GM12878 (cell line): ENCODE measurements around the gene NPHP3. TPM values are rescaled to one million over a fixed set of nuclear protein-coding genes. Genes with fewer than 3 reads are reported as not detected.
"Not testable (repeated sequence)": the region's sequence is repeated elsewhere in the genome, so short reads cannot be mapped to it uniquely, and the experiment has no call there.

Experiments
- ATAC-seq: fragments of 200-7000 bp; cut with Tn5 transposase; 3 replicates; pipeline ENCODE4 v1.9.1; 2020; ENCODE audit warnings: mild to moderate bottlenecking, moderate library complexity
- BruUV-seq: library from RNA; stranded (reverse); fragments of 400-500 nt; replicated peaks from 2 replicates; lab custom pipeline; 2021; lab: Mats Ljungman, UMichigan
- CTCF ChIA-PET: fragments of 300-600 bp; sonication (Branson Sonifier 250); formaldehyde crosslinking; extraction: SDS; loops from one replicate; lab custom pipeline; 2021; ENCODE audit warnings: inconsistent platforms; lab: Yijun Ruan, JAX
- POLR2A ChIA-PET: fragments of 350-600 bp; formaldehyde crosslinking; extraction: SDS; loops from one replicate; lab custom pipeline; 2021; ENCODE audit warnings: inconsistent platforms; lab: Charles Lee
- RAD21 ChIA-PET: fragments of 300-600 bp; sonication (Branson Sonifier 250); formaldehyde crosslinking; loops from one replicate; lab custom pipeline; 2023; ENCODE audit warnings: antibody characterized with exemption; ENCODE audit not compliant: unreplicated experiment; lab: Charles Lee
- SMC1A ChIA-PET: fragments of 300-600 bp; sonication (Branson Sonifier 250); formaldehyde crosslinking; loops from one replicate; lab custom pipeline; 2023; ENCODE audit not compliant: unreplicated experiment, uncharacterized antibody; lab: Charles Lee
- DNase-seq: peaks from one replicate; pipeline ENCODE4 v3.0.0-alpha.2; 2011; ENCODE audit warnings: low read depth, low spot score
- FAIRE-seq: peaks from 3 replicates; lab custom pipeline; 2011; peaks lifted over from hg19 to GRCh38; lab: Jason Lieb, UNC
- H2AFZ ChIP-seq: 2 replicates; pipeline ENCODE4 v1.6.0; 2011; ENCODE audit warnings: low read depth, low read length, control low read depth; ENCODE audit not compliant: control insufficient read depth
- H3K27ac ChIP-seq: 2 replicates; pipeline ENCODE4 v1.5.1; 2011; ENCODE audit warnings: control low read depth; ENCODE audit not compliant: control insufficient read depth, insufficient read depth
- H3K27me3 ChIP-seq, 2 experiments: replicated peaks in 1 of 2; 2 replicates each; pipeline versions ENCODE4 v1.6.0 to v1.6.1; 2011; ENCODE audit warnings: low read length in 1 of 2; ENCODE audit not compliant: control insufficient read depth in 2 of 2, insufficient read depth in 2 of 2
- H3K36me3 ChIP-seq, 2 experiments: 2 replicates each; pipeline ENCODE4 v1.5.1; 2011; ENCODE audit warnings: low read length in 1 of 2; ENCODE audit not compliant: control insufficient read depth in 2 of 2, insufficient read depth in 2 of 2
- H3K4me1 ChIP-seq: 2 replicates; pipeline ENCODE4 v1.6.1; 2011; ENCODE audit warnings: mild to moderate bottlenecking, low read length, moderate library complexity, mixed read lengths; ENCODE audit not compliant: control insufficient read depth, insufficient read depth
- H3K4me2 ChIP-seq: 2 replicates; pipeline ENCODE4 v1.6.0; 2011; ENCODE audit warnings: control low read depth; ENCODE audit not compliant: control insufficient read depth, insufficient read depth
- H3K4me3 ChIP-seq: fragments of 200-600 bp; sonication (generic); 2 replicates; pipeline ENCODE4 v1.5.1; 2016
- H3K79me2 ChIP-seq: 2 replicates; pipeline ENCODE4 v1.6.0; 2011; ENCODE audit warnings: low read length; ENCODE audit not compliant: control insufficient read depth, insufficient read depth
- H3K9ac ChIP-seq: 2 replicates; pipeline ENCODE4 v1.8.0; 2011; ENCODE audit warnings: low read length, control low read depth, mixed read lengths; ENCODE audit not compliant: control insufficient read depth, insufficient read depth
- H3K9me3 ChIP-seq: replicated peaks from 3 replicates; pipeline ENCODE4 v1.5.1; 2011; ENCODE audit warnings: mild to moderate bottlenecking, low read length; ENCODE audit not compliant: control insufficient read depth, insufficient read depth
- H4K20me1 ChIP-seq: 2 replicates; pipeline ENCODE4 v1.6.0; 2011; ENCODE audit not compliant: control insufficient read depth, insufficient read depth
- FOS ChIP-seq: IDR thresholded peaks from 3 replicates; pipeline ENCODE4 v1.6.1; 2011; ENCODE audit warnings: borderline replicate concordance; ENCODE audit not compliant: insufficient read length; ENCODE audit errors: extremely low read depth
- FOXK2 ChIP-seq: fragments of 450-650 bp; IDR thresholded peaks from 2 replicates; pipeline ENCODE4 v1.6.1; 2017; ENCODE audit warnings: mild to moderate bottlenecking, moderate library complexity
- IKZF1 ChIP-seq: fragments of 450-650 bp; conservative IDR thresholded peaks from 2 replicates; pipeline ENCODE4 v1.6.1; 2017; ENCODE audit warnings: antibody characterized with exemption, mild to moderate bottlenecking
- NBN ChIP-seq: fragments of 450-650 bp; IDR thresholded peaks from 2 replicates; pipeline ENCODE4 v1.6.1; 2016
- NFIC ChIP-seq: IDR thresholded peaks from 2 replicates; pipeline ENCODE4 v1.6.1; 2012; ENCODE audit warnings: low read depth, mild to moderate bottlenecking, inconsistent platforms, low read length, moderate library complexity
- NFYA ChIP-seq: IDR thresholded peaks from 2 replicates; pipeline ENCODE4 v1.6.1; 2011; ENCODE audit warnings: low read depth, mild to moderate bottlenecking, low read length, improper control_type of control experiment, borderline replicate concordance
- NFYB ChIP-seq: IDR thresholded peaks from 2 replicates; pipeline ENCODE4 v1.6.1; 2011; ENCODE audit warnings: low read depth, mild to moderate bottlenecking, low read length, improper control_type of control experiment, moderate library complexity; ENCODE audit not compliant: insufficient read depth
- WGBS: methylation state at CpG from one replicate; pipeline ENCODE4 v1.1.6; 2016; ENCODE audit warnings: low lambda C conversion rate; ENCODE audit not compliant: insufficient replicate concordance, insufficient coverage; ENCODE audit errors: missing lambda C conversion rate; 5-methylcytosine and 5-hydroxymethylcytosine counted together
- in situ Hi-C: fragments of 300-500 bp; cut with MboI; formaldehyde crosslinking; loops from 9 replicates; pipeline ENCODE4 v1.14.3; 2018; ENCODE audit warnings: mixed read lengths
- intact Hi-C: fragments of 100-400 bp; cut with micrococcal nuclease; formaldehyde crosslinking; loops from one replicate; pipeline ENCODE4 v1.14.2; 2022; ENCODE audit not compliant: unreplicated experiment
- polyA plus RNA-seq, 11 experiments: library from polyadenylated mRNA; depleted of rRNA in 4 of 11; unstranded in 6 of 11; stranded (reverse) in 5 of 11; fragments of >200 nt; fragmentation: Nextera tagmentation in 4 of 11; fragmentation: Illumina TruSeq in 1 of 11; extraction: Ambion mirVana in 4 of 11; extraction: Trizol in 1 of 11; gene quantifications; 1 replicate in 1 of 11; 2 replicates in 10 of 11; pipeline versions ENCODE4 v1.2.1 to v1.2.3, GENCODE V29; 2011 to 2016; ENCODE audit warnings: inconsistent platforms in 2 of 11, missing spikeins in 2 of 11, low read depth in 1 of 11
- total RNA-seq, 4 experiments: library from RNA; depleted of rRNA in 3 of 4; stranded (reverse); fragments of >200 nt in 3 of 4; fragmentation: Illumina TruSeq in 1 of 4; extraction: Trizol in 1 of 4; gene quantifications; 2 replicates each; pipeline versions ENCODE4 v1.2.1 to v1.2.3, GENCODE V29; 2013 to 2021
- TF ChIP-seq, protein P1 (sequence below), 3 experiments: IDR thresholded peaks in 2 of 3; conservative IDR thresholded peaks in 1 of 3; 2 replicates each; pipeline ENCODE4 v1.5.1; 2011; ENCODE audit warnings: low read depth in 3 of 3, low read length in 3 of 3, mild to moderate bottlenecking in 3 of 3, control low read depth in 2 of 3, moderate library complexity in 2 of 3, inconsistent platforms in 1 of 3, mixed read lengths in 1 of 3; ENCODE audit not compliant: control insufficient read depth in 2 of 3, insufficient read depth in 1 of 3; ENCODE audit errors: extremely low read depth in 1 of 3
- TF ChIP-seq, protein P2 (sequence below): IDR thresholded peaks from 2 replicates; pipeline ENCODE4 v1.6.1; 2011; ENCODE audit warnings: borderline replicate concordance, low read depth, mild to moderate bottlenecking, moderate library complexity, low read length; ENCODE audit not compliant: insufficient read depth, poor library complexity, severe bottlenecking

NPHP3 gene
- total and polyA plus RNA-seq, 10 of the 15 experiments (the other 5 are each of a cell fraction or from before 2014, with no cell fraction given), result 0.84 to 11.7 (median 2.9) TPM

DNA sequence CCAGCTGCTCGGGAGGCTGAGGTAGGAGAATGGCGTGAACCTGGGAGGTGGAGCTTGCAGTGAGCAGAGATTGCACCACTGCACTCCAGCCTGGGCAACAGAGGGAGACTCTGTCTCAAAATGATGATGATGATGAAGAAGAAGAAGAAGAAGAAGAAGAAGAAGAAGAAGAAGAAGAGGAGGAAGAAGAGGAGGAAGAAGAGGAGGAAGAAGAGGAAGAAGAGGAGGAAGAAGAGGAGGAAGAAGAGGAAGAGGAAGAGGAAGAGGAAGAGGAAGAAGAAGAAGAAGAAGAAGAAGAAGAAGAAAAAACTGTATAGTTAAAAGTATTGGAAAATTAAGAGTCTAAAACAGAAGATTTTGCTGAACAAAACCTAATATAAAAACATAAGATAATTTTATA, 80.8 kb downstream of the NPHP3 start:
- WGBS, result 9% methylated on average over 2 of the region's 2 CpGs
- intact Hi-C loops, H3K4me1 ChIP-seq, DNase-seq, ATAC-seq, H3K79me2 ChIP-seq, H3K36me3 ChIP-seq, H3K27ac ChIP-seq, H3K4me3 ChIP-seq, BruUV-seq, H3K9ac ChIP-seq, FAIRE-seq, H2AFZ ChIP-seq, H3K9me3 ChIP-seq, H4K20me1 ChIP-seq, H3K27me3 ChIP-seq, H3K4me2 ChIP-seq: not testable (repeated sequence)
- POLR2A ChIA-PET, result interaction anchor here (1.7 kb wide), 1 partner anchor 105 kb away, joined by 3 read pairs; no protein-coding TSS in a partner anchor
- in situ Hi-C loops, result loop anchor here (10.0 kb wide), 1 partner anchor 97 kb away; no protein-coding TSS in a partner anchor
- RAD21 ChIA-PET, result interaction anchor here (3.9 kb wide), 1 partner anchor 104 kb away, joined by 53 read pairs; no protein-coding TSS in a partner anchor
- CTCF ChIA-PET, result interaction anchor here (0.7 to 6.0 kb wide), 24 partner anchors 9 to 294 kb away, joined by 3 to 203 read pairs (median 8); partner anchors contain the start of genes ACAD11, ACKR4 and UBA5
- SMC1A ChIA-PET, result interaction anchor here (1.4 to 9.1 kb wide), 7 partner anchors 10 to 135 kb away, joined by 3 to 100 read pairs (median 7); no protein-coding TSS in a partner anchor

GRCh38 chr3:132638706-132639105, 83.5 kb downstream of the NPHP3 start:
- in situ Hi-C loops, result no loop called here

More at GRCh38 chr3:132638706-132639105, 83.5 kb downstream of the NPHP3 start:
- H3K36me3 ChIP-seq, result peaks cover 0 to 2% of the 10 kb centered on the region in 2 experiments; a peak in 2 of 4 replicates
- intact Hi-C loops, result no loop called here
- no TSS peak for BruUV-seq
- H3K9me3 ChIP-seq, result no peaks in the 10 kb centered on the region
- ChIA-PET CTCF (interaction anchor here (0.6 to 6.0 kb wide), 5 partner anchors 13 to 101 kb away, joined by 3 to 203 read pairs (median 4); no protein-coding TSS in a partner anchor), POLR2A (no interaction called here), RAD21 (interaction anchor here (1.0 to 1.3 kb wide), 2 partner anchors 19 to 44 kb away, joined by 3 to 4 read pairs; no protein-coding TSS in a partner anchor), SMC1A (interaction anchor here (9.1 kb wide), 1 partner anchor 103 kb away, joined by 100 read pairs; no protein-coding TSS in a partner anchor)
- no peak overlapping the region for H3K9ac ChIP-seq
- DNase-seq, result no peak
- no peak overlapping the region for H3K4me2 ChIP-seq
- no peaks in the 10 kb centered on the region for H3K27me3 ChIP-seq
- H2AFZ ChIP-seq, result no peak overlapping the region
- H3K79me2 ChIP-seq, result no peaks in the 10 kb centered on the region
- no peak overlapping the region for H3K4me3 ChIP-seq
- H4K20me1 ChIP-seq, result no peaks in the 10 kb centered on the region
- no peaks in the 10 kb centered on the region for H3K4me1 ChIP-seq
- no peak overlapping the region for H3K27ac ChIP-seq
- no peak for FAIRE-seq
- no peak for ATAC-seq
- TF ChIP-seq NFIC (no peak), FOS (no peak), NFYA (no peak), FOXK2 (no peak), NFYB (no peak), NBN (no peak), IKZF1 (no peak)
- TF ChIP-seq, protein P1, sequence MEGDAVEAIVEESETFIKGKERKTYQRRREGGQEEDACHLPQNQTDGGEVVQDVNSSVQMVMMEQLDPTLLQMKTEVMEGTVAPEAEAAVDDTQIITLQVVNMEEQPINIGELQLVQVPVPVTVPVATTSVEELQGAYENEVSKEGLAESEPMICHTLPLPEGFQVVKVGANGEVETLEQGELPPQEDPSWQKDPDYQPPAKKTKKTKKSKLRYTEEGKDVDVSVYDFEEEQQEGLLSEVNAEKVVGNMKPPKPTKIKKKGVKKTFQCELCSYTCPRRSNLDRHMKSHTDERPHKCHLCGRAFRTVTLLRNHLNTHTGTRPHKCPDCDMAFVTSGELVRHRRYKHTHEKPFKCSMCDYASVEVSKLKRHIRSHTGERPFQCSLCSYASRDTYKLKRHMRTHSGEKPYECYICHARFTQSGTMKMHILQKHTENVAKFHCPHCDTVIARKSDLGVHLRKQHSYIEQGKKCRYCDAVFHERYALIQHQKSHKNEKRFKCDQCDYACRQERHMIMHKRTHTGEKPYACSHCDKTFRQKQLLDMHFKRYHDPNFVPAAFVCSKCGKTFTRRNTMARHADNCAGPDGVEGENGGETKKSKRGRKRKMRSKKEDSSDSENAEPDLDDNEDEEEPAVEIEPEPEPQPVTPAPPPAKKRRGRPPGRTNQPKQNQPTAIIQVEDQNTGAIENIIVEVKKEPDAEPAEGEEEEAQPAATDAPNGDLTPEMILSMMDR (IDR thresholded peaks at IDR 0.05 in 2 of 3, conservative IDR thresholded peaks at IDR 0.05 in 1 of 3; ENCODE audit: control insufficient read depth in 2 of 3, extremely low read depth in 1 of 3, insufficient read depth in 1 of 3, low read depth in 3 of 3, low read length in 3 of 3), result no peak
- TF ChIP-seq, protein P2, sequence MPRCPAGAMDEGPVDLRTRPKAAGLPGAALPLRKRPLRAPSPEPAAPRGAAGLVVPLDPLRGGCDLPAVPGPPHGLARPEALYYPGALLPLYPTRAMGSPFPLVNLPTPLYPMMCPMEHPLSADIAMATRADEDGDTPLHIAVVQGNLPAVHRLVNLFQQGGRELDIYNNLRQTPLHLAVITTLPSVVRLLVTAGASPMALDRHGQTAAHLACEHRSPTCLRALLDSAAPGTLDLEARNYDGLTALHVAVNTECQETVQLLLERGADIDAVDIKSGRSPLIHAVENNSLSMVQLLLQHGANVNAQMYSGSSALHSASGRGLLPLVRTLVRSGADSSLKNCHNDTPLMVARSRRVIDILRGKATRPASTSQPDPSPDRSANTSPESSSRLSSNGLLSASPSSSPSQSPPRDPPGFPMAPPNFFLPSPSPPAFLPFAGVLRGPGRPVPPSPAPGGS, result no peak
